Medulla oblongata (tissue), 1 donor: Measurements from ENCODE around the gene AMDHD1.

ENCODE experiments used
- DNase-seq: peaks from one replicate; pipeline ENCODE4 v3.0.0-alpha.2; 2015; ENCODE audit errors: extremely low spot score

The AMDHD1 gene

GRCh38 chr12:95943330-95943842, at the start of gene AMDHD1:
AMDHD1 (plus strand) TSS chr12:95943331; CDS start chr12:95943399, 68 bp downstream.
- peak; percentile 34 for DNase-seq

GRCh38 chr12:95896846-95897245, 46.3 kb upstream of the AMDHD1 start:
- DNase-seq = no peak

GRCh38 chr12:95898081-95898480, 45.0 kb upstream of the AMDHD1 start:
- no peak for DNase-seq

GRCh38 chr12:95908573-95908972, 34.6 kb upstream of the AMDHD1 start:
- DNase-seq = no peak

GRCh38 chr12:95909871-95910270, 33.3 kb upstream of the AMDHD1 start:
- DNase-seq = no peak

GRCh38 chr12:95918194-95918993, 24.7 kb upstream of the AMDHD1 start:
- DNase-seq = peak; percentile 78

- no peak for DNase-seq
Measured at GRCh38 chr12:95919110-95919509, 24.0 kb upstream of the AMDHD1 start.

GRCh38 chr12:95922231-95922630, 20.9 kb upstream of the AMDHD1 start:
- DNase-seq = no peak

- DNase-seq = no peak
Measured at GRCh38 chr12:95940514-95940913, 2.6 kb upstream of the AMDHD1 start.

- DNase-seq = peak; percentile 9
Measured at GRCh38 chr12:95942101-95942523, 1.0 kb upstream of the AMDHD1 start.

GRCh38 chr12:95942524-95943329, 404 bp upstream of the AMDHD1 start, which contains the start of gene CCDC38:
CCDC38 (minus strand) TSS chr12:95942614; CDS start chr12:95936509, 6,105 bp downstream.
- DNase-seq = peak; percentile 87

- DNase-seq = no peak
Measured at GRCh38 chr12:95944108-95944704, 1.1 kb downstream of the AMDHD1 start.

GRCh38 chr12:95949477-95950206, 6.5 kb downstream of the AMDHD1 start:
- DNase-seq = no peak

- DNase-seq = no peak
Measured at GRCh38 chr12:95951515-95951914, 8.4 kb downstream of the AMDHD1 start.

GRCh38 chr12:95953000-95953399, 9.9 kb downstream of the AMDHD1 start:
- no peak for DNase-seq

- no peak for DNase-seq
Measured at GRCh38 chr12:95955549-95956159, 12.5 kb downstream of the AMDHD1 start.

- DNase-seq = no peak
Measured at GRCh38 chr12:95956557-95957145, 13.5 kb downstream of the AMDHD1 start.

GRCh38 chr12:95959107-95959506, 16.0 kb downstream of the AMDHD1 start:
- DNase-seq = no peak

- DNase-seq = no peak
Measured at GRCh38 chr12:95960241-95960640, 17.1 kb downstream of the AMDHD1 start.

GRCh38 chr12:95962222-95962621, 19.1 kb downstream of the AMDHD1 start:
- DNase-seq = no peak

- DNase-seq = no peak
Measured at GRCh38 chr12:95963096-95963495, 20.0 kb downstream of the AMDHD1 start.
